ENCODE data around the gene CHI3L2.
"Not testable (repeated sequence)": the region's sequence is repeated elsewhere in the genome, so short reads cannot be mapped to it uniquely, and the experiment has no call there.

CHI3L2 gene

GRCh38 chr1:111214884-111215283 lies 12.6 kb upstream of the CHI3L2 start:
- in situ Hi-C loops (cut with HindIII; ENCODE audit: low sequenced_read_pairs), result no loop called here
- no peak overlapping the region for H3K4me3 ChIP-seq (ENCODE audit: low read depth, low read length)
- no peak for TF ChIP-seq CTCF (IDR thresholded peaks at IDR 0.05; ENCODE audit: low read depth, low read length)
- DNase-seq (ENCODE audit: low read depth, low spot score), result no peak

- not testable (repeated sequence) for DNase-seq (ENCODE audit: low read depth, low spot score); H3K4me3 ChIP-seq (ENCODE audit: low read depth, low read length)
Measured at GRCh38 chr1:111215285-111215684, 12.2 kb upstream of the CHI3L2 start.

GRCh38 chr1:111216751-111217150 lies 10.8 kb upstream of the CHI3L2 start:
- no peak for TF ChIP-seq CTCF (IDR thresholded peaks at IDR 0.05; ENCODE audit: low read depth, low read length)
- DNase-seq (ENCODE audit: low read depth, low spot score), result no peak
- in situ Hi-C loops (cut with HindIII; ENCODE audit: low sequenced_read_pairs), result no loop called here
- H3K4me3 ChIP-seq (ENCODE audit: low read depth, low read length), result no peak overlapping the region

More at GRCh38 chr1:111215285-111215684, 12.2 kb upstream of the CHI3L2 start:
- in situ Hi-C loops (cut with HindIII; ENCODE audit: low sequenced_read_pairs), result not testable (repeated sequence)

GRCh38 chr1:111217183-111217910 lies 10.2 kb upstream of the CHI3L2 start:
- in situ Hi-C loops (cut with HindIII; ENCODE audit: low sequenced_read_pairs), result no loop called here
- no peak for TF ChIP-seq CTCF (IDR thresholded peaks at IDR 0.05; ENCODE audit: low read depth, low read length)
- H3K4me3 ChIP-seq (ENCODE audit: low read depth, low read length), result no peak overlapping the region
- DNase-seq (ENCODE audit: low read depth, low spot score), result no peak

- in situ Hi-C loops (cut with HindIII; ENCODE audit: low sequenced_read_pairs), result no loop called here
- TF ChIP-seq CTCF (IDR thresholded peaks at IDR 0.05; ENCODE audit: low read depth, low read length), result no peak
- H3K4me3 ChIP-seq (ENCODE audit: low read depth, low read length), result no peak overlapping the region
- DNase-seq (ENCODE audit: low read depth, low spot score), result no peak
Measured at GRCh38 chr1:111218701-111219556, 8.6 kb upstream of the CHI3L2 start.

- no peak for DNase-seq (ENCODE audit: low read depth, low spot score)
- TF ChIP-seq CTCF (IDR thresholded peaks at IDR 0.05; ENCODE audit: low read depth, low read length), result no peak
- in situ Hi-C loops (cut with HindIII; ENCODE audit: low sequenced_read_pairs), result no loop called here
- H3K4me3 ChIP-seq (ENCODE audit: low read depth, low read length), result no peak overlapping the region
Measured at GRCh38 chr1:111219557-111220286, 7.8 kb upstream of the CHI3L2 start.

Measured in astrocyte of the spinal cord (primary cell).